ENCODE results near the gene TNNI3K.

The TNNI3K gene

DNA sequence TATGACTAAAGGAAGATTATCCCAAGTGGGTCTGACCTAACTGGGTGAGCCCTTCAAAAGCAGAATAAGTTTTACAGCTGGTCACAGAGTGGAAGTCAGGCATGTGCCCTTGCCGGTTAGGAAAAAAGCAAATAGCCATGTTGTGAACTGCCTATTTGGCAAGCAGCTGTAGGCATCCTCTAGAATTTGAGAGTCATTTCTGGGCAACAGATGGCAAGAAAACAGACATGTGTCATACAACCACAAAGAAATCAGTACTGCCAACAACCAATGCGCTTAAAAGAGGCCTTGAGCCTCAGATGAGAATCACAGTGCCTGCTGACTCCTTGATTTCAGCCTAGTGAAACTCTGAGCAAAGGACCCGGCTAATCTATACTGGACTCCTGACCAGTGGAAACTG is 250.4 kb downstream of the TNNI3K start:
- DNase-seq, result no peak

DNA sequence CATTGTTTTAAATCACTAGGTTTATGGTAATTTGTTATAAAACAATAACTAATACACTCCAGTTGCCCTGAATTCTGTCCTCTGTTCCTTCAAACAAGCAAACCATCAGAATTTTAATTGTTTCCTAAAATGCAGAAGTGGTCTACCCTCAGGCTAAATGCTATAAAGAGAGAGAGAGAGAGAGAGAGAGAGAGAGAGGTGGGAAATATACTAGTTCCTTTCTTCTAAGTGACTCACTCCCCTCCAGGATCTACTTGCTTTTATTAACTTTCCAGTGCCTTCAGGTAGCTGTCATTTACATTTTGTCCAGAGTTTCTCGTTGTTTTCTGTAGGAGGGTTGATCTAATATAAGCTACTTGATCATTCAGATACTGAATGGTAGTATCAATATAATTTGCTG is 250.8 kb downstream of the TNNI3K start:
- DNase-seq, result no peak

DNA sequence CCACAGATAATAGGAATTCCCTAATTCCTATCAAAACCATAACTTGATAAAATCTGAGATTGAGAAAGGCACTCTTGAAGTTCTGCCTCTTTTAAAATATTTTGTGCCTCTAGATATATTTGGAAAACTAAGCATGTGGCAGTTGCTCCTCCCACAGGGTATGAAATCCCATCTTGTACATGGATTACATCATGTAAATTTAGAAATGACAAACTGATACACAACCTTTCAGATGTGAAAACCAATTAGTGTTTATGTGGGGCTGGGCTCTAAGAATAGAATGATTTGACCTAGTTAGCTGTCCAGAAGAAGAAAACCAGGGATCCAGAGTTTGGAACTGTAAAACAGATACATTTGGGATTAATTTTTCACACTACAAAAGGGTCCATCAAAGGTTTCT is 261.5 kb downstream of the TNNI3K start:
- DNase-seq, result no peak

DNA sequence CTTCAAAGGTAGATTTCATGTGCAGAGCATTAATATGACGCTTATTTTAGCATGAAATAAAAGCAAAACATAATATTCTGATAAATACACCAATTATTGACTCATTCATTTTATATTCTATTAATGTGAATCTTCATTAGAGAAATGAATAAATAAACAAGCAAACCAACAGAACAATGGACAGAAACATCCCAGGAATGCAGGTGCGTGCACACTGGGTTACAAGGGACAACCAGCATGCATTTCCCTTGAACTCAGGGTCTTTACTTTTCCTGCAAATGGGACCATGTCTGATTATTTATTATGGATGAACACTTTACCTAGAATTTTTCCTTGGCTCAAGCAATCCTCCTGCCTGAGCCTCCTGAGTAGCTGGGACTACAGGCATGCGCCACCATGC is 263.7 kb downstream of the TNNI3K start:
- no peak for DNase-seq

GRCh38 chr1:74502432-74502831 is 267.2 kb downstream of the TNNI3K start:
- no peak for DNase-seq

DNA sequence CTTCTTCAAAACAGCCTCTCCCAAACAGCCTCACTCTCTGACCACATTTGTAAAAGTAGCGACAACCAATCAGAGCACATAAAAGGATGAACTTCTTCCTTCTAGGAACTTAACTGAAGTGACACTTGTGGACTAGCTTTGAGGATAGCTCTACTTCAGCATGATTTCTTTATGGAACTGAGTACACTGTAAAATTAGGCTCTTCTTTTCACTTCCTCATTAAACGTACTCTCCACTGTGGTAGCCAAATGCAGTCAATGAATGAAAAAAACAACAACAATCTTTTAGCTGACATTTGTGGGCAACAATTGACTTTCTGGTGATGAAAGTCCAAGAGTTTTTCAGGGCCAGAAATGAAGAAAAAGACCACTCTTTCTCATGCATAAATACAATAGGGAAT is 267.7 kb downstream of the TNNI3K start:
- DNase-seq, result no peak

- DNase-seq, result peak in 47 of 58 donors; percentile 4 to 79 (median 42)
Observed at GRCh38 chr1:74504125-74504932, 269.1 kb downstream of the TNNI3K start.

DNA sequence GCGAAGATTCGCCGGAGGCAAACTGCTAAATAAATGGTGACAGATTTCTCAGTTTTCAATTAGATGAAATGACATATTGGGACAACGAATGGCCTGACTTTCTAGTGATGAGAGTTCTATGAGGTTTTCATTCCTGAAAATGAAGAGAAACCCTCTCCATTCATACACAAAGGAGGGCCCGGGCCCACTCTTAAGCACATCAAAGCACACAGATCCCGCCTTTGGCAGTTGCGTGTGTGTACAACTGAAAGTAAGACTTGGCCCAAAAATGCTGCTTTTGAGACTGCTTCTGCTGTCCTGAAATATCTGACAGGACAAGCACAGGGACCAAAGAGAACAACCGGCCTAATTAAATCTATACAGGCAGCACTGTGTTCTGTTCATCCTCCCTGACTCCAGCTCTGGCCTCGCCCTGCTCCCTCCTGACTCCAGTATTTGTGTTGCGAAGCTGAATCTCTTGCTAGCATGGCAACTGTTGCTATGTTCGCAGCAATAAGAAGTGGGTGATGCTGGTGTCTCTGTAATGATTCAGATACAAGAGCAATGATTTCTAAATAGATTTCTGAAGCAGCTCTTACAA is 269.8 kb downstream of the TNNI3K start:
- DNase-seq, result peak in 30 of 58 donors; percentile 6 to 64 (median 34)

DNA sequence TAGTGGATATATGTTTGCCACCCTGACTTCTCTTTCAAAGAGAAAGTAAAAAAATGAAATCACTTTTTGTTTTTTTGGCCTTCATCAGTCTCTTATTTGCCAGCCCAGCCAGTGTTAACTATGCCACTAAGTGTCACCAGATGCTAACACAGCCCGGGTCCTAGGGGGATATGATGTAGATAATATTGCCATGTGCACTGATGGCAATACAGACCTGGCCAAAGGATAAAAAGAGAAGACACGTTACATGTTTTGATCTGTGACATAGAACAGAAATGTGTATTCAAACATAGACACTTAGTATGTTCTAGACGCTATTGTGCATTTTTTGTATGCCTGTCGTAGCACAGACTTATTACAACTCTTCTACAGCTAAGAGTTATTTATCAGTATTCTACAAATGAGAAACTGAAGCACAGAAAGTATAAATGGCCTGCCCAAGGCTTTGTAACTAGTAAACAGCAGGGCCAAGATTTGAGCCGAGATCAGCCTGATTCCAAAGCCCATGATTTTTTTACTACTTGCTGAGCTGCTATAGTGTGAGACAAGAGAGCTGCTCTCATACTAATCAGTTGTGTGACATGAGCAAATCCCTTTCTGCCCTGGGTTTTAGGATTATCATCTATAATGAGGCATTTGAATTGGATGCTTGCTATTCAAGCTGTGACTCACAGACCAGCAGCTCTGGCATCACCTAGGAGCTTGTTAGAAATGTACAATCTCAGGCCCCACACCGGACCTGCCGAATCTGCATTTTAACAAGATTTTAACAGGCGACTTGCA is 270.9 kb downstream of the TNNI3K start:
- DNase-seq, result no peak

DNA sequence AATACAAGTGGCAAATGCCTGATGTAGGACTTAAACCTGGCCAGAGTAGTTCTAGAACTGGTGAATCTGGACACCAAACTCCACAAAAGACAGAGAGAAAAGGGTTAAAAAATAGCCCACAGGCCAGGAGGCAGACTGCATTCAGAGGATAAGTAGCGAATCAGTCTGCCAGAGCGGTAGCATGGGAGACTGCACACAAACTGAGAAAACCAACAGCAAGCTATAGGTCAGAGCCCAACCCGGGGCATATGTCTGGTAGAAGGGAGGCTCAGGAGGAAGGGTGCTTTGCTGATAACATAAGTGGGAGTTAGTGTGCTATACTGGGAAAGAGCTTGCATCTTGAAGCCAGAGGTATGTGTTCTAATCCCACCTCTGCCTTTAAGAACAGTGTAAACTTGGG is 273.3 kb downstream of the TNNI3K start:
- DNase-seq, result no peak

DNA sequence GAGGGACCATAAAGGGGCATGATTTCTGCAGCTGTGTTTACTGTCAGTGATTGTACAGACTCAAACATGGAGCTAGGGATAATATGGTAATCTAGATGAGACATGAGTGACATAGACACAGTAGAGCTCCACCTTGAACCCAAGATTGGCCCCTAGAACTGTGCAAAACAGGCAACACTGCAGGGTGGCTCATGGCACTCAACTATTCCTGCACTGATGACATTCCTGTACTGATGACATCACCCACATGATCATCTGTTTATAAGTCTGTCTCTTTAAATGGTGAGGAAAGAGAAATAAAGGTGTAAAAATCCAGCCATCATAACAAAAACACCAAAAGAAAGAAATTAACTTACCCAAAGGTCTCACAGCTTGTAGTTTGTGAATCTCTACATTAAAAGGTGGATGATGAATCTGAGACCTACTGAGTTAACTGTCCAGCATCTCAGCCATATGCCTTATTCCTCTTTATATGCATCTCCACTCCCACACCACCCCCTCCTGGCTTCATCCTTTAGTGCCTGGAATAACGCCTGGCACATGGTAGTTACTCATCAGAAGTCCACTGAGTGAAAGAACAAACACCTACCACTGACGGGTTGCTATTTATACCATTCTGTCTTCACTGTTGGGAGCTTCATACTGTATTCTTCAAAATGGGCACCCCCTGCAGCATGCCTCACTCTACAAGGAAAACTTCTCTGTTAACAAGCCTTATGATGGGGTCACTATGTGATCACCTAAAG is 277.2 kb downstream of the TNNI3K start, which contains the start of gene LRRC53:
Gene LRRC53, minus strand, starts transcription at position 442 of the 746 bp plus-strand sequence. CDS start 29,262 bp downstream, outside the sequence.
- peak in 12 of 58 donors; percentile 5 to 51 (median 18) for DNase-seq

DNA sequence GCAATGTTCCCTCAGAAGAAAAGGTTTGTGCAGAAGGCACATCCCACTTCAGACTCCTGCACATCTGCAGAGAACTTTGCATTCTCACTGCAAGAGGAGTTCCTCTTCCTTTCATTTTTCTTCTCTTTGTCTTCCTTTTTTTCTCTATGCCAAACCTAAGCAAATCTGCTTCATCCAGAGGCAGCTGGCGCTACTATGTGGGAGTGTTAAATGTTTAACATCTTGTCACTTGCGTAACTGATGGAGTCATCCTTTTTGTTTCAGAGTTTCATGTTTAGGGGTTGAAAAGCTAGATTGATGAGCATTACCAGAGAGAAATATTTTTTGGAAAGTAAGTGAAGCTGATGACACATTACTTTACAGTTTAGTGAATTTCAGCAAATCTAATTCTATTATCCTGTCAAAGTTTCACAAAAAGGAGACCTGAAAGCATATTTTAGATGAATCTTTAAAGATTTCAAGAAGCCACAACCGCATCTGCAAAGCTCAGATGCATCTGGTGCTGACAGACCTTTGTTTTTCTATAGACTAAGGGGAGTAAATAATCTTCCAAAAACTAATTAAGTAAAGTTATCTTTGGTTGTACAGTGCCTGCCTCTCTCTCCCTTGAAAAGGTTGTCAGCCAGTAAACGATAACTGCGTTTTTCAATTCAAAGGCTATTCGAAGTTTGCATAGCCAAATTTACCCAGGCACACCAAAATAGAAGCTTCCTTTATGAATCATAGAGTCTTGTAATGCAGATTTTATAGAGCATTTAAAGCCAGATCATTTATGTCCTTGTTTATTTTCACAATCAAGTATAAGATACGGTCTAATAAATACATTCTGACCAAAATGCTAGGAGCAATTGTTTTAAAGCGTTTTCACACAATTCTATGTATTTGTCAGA is 278.5 kb downstream of the TNNI3K start:
- DNase-seq, result peak in 16 of 58 donors; percentile 3 to 60 (median 20)

DNA sequence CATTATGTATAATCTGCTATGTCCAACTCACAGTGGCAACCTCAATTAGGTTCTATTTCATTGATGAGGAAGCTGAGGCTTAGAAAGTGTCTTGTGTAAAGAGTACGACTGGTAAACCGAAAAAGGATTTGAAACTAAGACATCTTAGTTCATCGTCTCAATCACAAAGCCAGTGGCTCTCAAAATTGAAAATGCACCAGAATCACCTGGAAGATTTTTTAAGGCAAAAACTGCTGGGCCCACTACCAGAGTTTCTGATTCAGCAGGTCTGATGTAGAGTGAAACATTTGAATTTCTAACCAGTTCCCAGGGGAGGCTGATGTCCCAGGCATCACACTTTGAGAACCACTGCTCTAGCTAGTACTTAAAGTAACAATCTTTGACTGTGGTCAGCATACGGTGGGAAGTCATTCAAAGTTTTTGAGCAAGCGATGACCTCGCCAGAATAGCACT is 282.4 kb downstream of the TNNI3K start:
- DNase-seq, result no peak

DNA sequence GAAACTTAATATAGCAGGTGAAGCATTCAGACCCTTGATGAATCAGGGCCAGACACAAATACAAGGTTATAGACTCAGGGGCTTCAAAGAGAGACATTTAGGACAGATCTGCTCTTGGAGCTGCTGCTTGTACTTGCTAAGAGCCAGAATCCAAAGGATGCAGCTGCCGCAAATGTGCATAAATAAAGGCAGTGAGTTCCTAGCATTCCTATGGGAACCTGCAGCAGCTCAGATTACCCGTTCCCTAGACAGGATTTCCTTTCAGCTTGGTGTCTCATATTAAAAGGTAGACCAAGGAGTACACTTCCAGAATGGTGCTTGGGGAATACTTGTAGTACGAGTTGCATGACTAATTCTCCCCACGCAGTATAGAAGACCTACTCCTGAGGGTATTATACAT is 287.0 kb downstream of the TNNI3K start:
- peak in 1 of 58 donors; percentile 10 for DNase-seq

- no peak for DNase-seq
Observed at GRCh38 chr1:74523873-74524480, 288.8 kb downstream of the TNNI3K start.

DNA sequence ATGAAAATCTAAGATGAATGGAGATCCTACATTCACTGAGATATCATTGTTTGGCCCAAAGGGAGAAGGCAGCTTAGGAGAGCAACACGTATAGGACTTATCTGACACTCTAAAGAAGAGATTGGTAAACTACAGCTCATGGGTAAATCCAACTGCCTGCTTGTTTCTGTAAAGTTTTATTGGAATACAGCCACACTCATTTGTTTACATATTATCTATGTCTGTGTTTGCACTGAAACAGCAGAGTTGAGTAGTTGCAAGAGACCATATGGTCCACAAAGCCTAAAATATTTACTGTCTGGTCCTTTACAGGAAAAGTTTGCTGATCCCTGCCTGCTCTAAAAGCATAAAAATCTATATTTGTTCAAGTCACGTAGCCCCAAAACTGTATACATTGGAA is 291.5 kb downstream of the TNNI3K start:
- DNase-seq, result no peak

DNA sequence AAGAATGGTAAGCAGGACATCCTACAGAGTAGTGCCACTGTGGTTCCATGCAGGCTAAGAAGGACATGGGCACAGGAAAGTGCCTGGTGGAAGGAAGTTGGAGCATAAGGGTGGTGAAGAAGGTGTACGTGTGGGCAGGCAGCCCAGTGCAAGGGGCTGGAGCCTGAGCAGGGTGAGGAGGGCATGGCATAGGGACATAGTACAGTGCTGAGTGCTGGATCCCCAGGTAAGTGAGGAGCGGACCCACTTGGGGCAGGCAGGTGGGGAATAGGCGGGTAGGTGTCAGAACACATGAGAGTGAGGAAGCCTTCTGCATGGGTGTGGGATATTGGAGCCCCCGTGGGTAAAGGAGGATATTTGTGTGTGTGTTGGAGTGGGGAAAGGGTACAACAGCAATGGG is 292.9 kb downstream of the TNNI3K start:
- DNase-seq, result no peak

- no peak for DNase-seq
Observed at GRCh38 chr1:74530892-74531291, 295.7 kb downstream of the TNNI3K start.

GRCh38 chr1:74531796-74532195 is 296.6 kb downstream of the TNNI3K start:
- no peak for DNase-seq

DNA sequence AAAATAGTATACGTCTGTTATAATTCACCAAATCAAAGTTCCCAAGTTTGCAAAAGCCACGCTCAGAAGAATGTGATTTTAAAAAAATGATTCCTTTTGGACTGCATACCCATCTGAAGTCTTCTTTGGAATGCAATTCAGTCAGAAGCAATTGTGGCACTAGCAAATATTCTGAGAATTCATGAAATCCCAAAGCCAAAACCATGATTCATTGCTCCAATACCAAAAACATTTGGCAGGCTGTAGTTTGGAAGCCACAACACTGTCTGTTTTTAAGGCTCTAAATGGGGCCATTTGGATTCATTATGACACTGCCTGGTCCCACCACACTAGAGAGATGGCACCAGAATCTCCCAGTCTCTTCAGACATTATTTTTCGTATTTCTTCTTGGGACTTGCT is 299.1 kb downstream of the TNNI3K start:
- peak in 1 of 58 donors; percentile 10 for DNase-seq
